HCT116 (cell line): Measurements from ENCODE around the gene PAX2. TPM values are rescaled to one million over a fixed set of nuclear protein-coding genes. Genes with fewer than 3 reads are reported as not detected.

Source experiments
- ATAC-seq: fragments of 200-7000 bp; cut with Tn5 transposase; 2 replicates; pipeline ENCODE4 v1.9.1; 2020; ENCODE audit warnings: mild to moderate bottlenecking, moderate library complexity
- BruUV-seq: library from RNA; stranded (reverse); fragments of 400-500 nt; replicated peaks from 2 replicates; lab custom pipeline; 2021; lab: Mats Ljungman, UMichigan
- CTCF ChIA-PET: fragments of 300-600 bp; sonication (Branson Sonifier 250); formaldehyde crosslinking; loops from one replicate; lab custom pipeline; 2021; ENCODE audit warnings: antibody characterized with exemption; lab: Charles Lee
- POLR2A ChIA-PET: fragments of 300-600, 350-600 bp; sonication (Branson Sonifier 250); formaldehyde crosslinking; loops from one replicate; lab custom pipeline; 2021; ENCODE audit warnings: antibody characterized with exemption; lab: Charles Lee
- RAD21 ChIA-PET, 2 experiments: fragments of 300-600 bp; sonication (Branson Sonifier 250); formaldehyde crosslinking; loops; one replicate each; lab custom pipeline; 2023; ENCODE audit warnings: low total read pairs in 2 of 2; ENCODE audit not compliant: uncharacterized antibody in 2 of 2, unreplicated experiment in 2 of 2, low non-redundant PET in 1 of 2; lab: Charles Lee
- DNase-seq: peaks from one replicate; pipeline ENCODE4 v3.0.0-alpha.2; 2010; ENCODE audit warnings: low read depth, low spot score
- H2AFZ ChIP-seq: fragments of 200-600 bp; shearing (Covaris generic), sonication (generic); 2 replicates; pipeline ENCODE4 v1.6.1; 2017; ENCODE audit warnings: low read depth, mixed run types, mixed read lengths, antibody characterized with exemption, low read length; ENCODE audit not compliant: poor library complexity, severe bottlenecking
- H3K27ac ChIP-seq: 2 replicates; pipeline ENCODE4 v1.5.1; 2012; ENCODE audit warnings: low read depth, low read length
- H3K27me3 ChIP-seq: fragments of 200-600 bp; sonication (generic); 2 replicates; pipeline ENCODE4 v1.6.1; 2016; ENCODE audit warnings: mixed run types, low read length, mixed read lengths; ENCODE audit not compliant: insufficient read depth
- H3K36me3 ChIP-seq, 2 experiments: fragments of 200-500 bp in 1 of 2; fragments of 200-600 bp in 1 of 2; sonication (Bioruptor generic) in 1 of 2; sonication (generic) in 1 of 2; 2 replicates each; pipeline versions ENCODE4 v1.5.1 to v1.6.1; 2014 to 2016; ENCODE audit warnings: low read length in 2 of 2, inconsistent platforms in 1 of 2, mixed read lengths in 1 of 2, mixed run types in 1 of 2; ENCODE audit not compliant: insufficient read depth in 2 of 2, control insufficient read depth in 1 of 2
- H3K4me1 ChIP-seq, 2 experiments: fragments of 200-600 bp in 1 of 2; sonication (generic) in 1 of 2; 2 replicates each; pipeline versions ENCODE4 v1.5.1 to v1.6.1; 2012 to 2017; ENCODE audit warnings: low read length in 2 of 2, inconsistent platforms in 1 of 2, mild to moderate bottlenecking in 1 of 2, mixed read lengths in 1 of 2, mixed run types in 1 of 2, moderate library complexity in 1 of 2; ENCODE audit not compliant: insufficient read depth in 2 of 2, control insufficient read depth in 1 of 2
- H3K4me2 ChIP-seq: fragments of 200-600 bp; sonication (generic); 2 replicates; pipeline ENCODE4 v1.6.1; 2017; ENCODE audit warnings: mixed run types, low read length, mixed read lengths
- H3K4me3 ChIP-seq, 2 experiments: fragments of 200-600 bp in 1 of 2; sonication (generic) in 1 of 2; replicated peaks in 1 of 2; 2 replicates each; pipeline ENCODE4 v1.5.1; 2011 to 2016; ENCODE audit warnings: low read length in 2 of 2, control low read depth in 1 of 2, low read depth in 1 of 2, mild to moderate bottlenecking in 1 of 2, mixed read lengths in 1 of 2, mixed run types in 1 of 2
- H3K79me2 ChIP-seq: fragments of 200-600 bp; sonication (generic); 2 replicates; pipeline ENCODE4 v1.6.1; 2017; ENCODE audit warnings: mild to moderate bottlenecking, mixed run types, low read length, moderate library complexity, mixed read lengths; ENCODE audit not compliant: insufficient read depth
- H3K9ac ChIP-seq: fragments of 200-600 bp; sonication (generic); 2 replicates; pipeline ENCODE4 v1.6.1; 2016; ENCODE audit warnings: low read length, mixed read lengths
- H3K9me2 ChIP-seq: fragments of 200-600 bp; sonication (generic), shearing (Covaris generic); 2 replicates; pipeline ENCODE4 v1.6.1; 2017; ENCODE audit warnings: mixed run types, mild to moderate bottlenecking, moderate library complexity; ENCODE audit not compliant: insufficient read depth
- H3K9me3 ChIP-seq, 2 experiments: fragments of 200-500 bp in 1 of 2; fragments of 200-600 bp in 1 of 2; sonication (Bioruptor generic) in 1 of 2; sonication (generic) in 1 of 2; 2 replicates each; pipeline ENCODE4 v1.6.1; 2014 to 2017; ENCODE audit warnings: low read length in 2 of 2, mixed read lengths in 2 of 2, inconsistent platforms in 1 of 2, low read depth in 1 of 2, mild to moderate bottlenecking in 1 of 2, mixed run types in 1 of 2, moderate library complexity in 1 of 2; ENCODE audit not compliant: control insufficient read depth in 1 of 2, insufficient read depth in 1 of 2
- H4K20me1 ChIP-seq: fragments of 200-600 bp; sonication (generic), shearing (Covaris generic); 2 replicates; pipeline ENCODE4 v1.6.1; 2017; ENCODE audit warnings: mixed run types, mild to moderate bottlenecking, moderate library complexity; ENCODE audit not compliant: insufficient read depth
- ATF3 ChIP-seq: IDR thresholded peaks from 2 replicates; pipeline ENCODE4 v1.6.1; 2012
- CBX3 ChIP-seq: IDR thresholded peaks from 2 replicates; pipeline ENCODE4 v1.6.1; 2012; ENCODE audit warnings: low read depth
- CEBPB ChIP-seq: IDR thresholded peaks from 2 replicates; pipeline ENCODE4 v1.6.1; 2012; ENCODE audit warnings: low read depth
- ELF1 ChIP-seq: IDR thresholded peaks from 2 replicates; pipeline ENCODE4 v1.6.1; 2012; ENCODE audit warnings: low read depth, borderline replicate concordance
- EZH2 ChIP-seq: fragments of 200-600 bp; sonication (generic); IDR thresholded peaks from 2 replicates; pipeline ENCODE4 v1.6.1; 2017; ENCODE audit warnings: antibody characterized with exemption, mixed run types
- FOSL1 ChIP-seq: IDR thresholded peaks from 2 replicates; pipeline ENCODE4 v1.6.1; 2012; ENCODE audit warnings: low read depth
- JUND ChIP-seq: IDR thresholded peaks from 2 replicates; pipeline ENCODE4 v1.6.1; 2012
- MAX ChIP-seq: IDR thresholded peaks from 2 replicates; pipeline ENCODE4 v1.6.1; 2012
- POLR2AphosphoS5 ChIP-seq: IDR thresholded peaks from 2 replicates; pipeline ENCODE4 v1.6.1; 2011; ENCODE audit warnings: mild to moderate bottlenecking, low read depth, low read length, moderate library complexity
- SIN3A ChIP-seq: IDR thresholded peaks from 2 replicates; pipeline ENCODE4 v1.6.1; 2012; ENCODE audit warnings: low read depth
- SP1 ChIP-seq: IDR thresholded peaks from 2 replicates; pipeline ENCODE4 v1.6.1; 2012; ENCODE audit warnings: low read depth
- SRF ChIP-seq: IDR thresholded peaks from 2 replicates; pipeline ENCODE4 v1.6.1; 2012; ENCODE audit warnings: low read depth
- TCF7L2 ChIP-seq: IDR thresholded peaks from 2 replicates; pipeline ENCODE4 v1.7.0; 2011; ENCODE audit warnings: borderline replicate concordance, inconsistent platforms; ENCODE audit not compliant: insufficient read depth, insufficient read length; ENCODE audit errors: extremely low read depth
- ZNF274 ChIP-seq: fragments of 200-500 bp; sonication (Bioruptor generic); IDR thresholded peaks from 2 replicates; pipeline ENCODE4 v1.6.1; 2014; ENCODE audit warnings: mild to moderate bottlenecking, low read depth, low read length, inconsistent platforms
- intact Hi-C: fragments of 100-400 bp; cut with micrococcal nuclease; formaldehyde crosslinking; loops from 2 replicates; pipeline ENCODE4 v1.10.0; 2022
- total RNA-seq: library from RNA; stranded (reverse); gene quantifications from one replicate; pipeline ENCODE4 v1.2.1, GENCODE V29; 2021; ENCODE audit not compliant: unreplicated experiment

PAX2 gene
- total RNA-seq, 1 experiment from 2014 or later = 5.0 TPM

GRCh38 chr10:100697070-100697469 lies 48.3 kb upstream of the PAX2 start:
- no peak overlapping the region for H3K9ac ChIP-seq
- H3K4me3 ChIP-seq = no peak overlapping the region
- no peaks in the 10 kb centered on the region for H4K20me1 ChIP-seq
- H3K36me3 ChIP-seq = no peaks in the 10 kb centered on the region
- ChIA-PET POLR2A (no interaction called here), CTCF (no interaction called here), RAD21 (interaction anchor here in 1 of 2 experiments (1.4 kb wide), 1 partner anchor 181 kb away, joined by 3 read pairs; no protein-coding TSS in a partner anchor)
- no peak overlapping the region for H2AFZ ChIP-seq
- peak; percentile 26; the same call in 1 of the 2 replicates for TF ChIP-seq CEBPB
- peak; percentile 72 for TF ChIP-seq JUND
- no peak for TF ChIP-seq ZNF274
- TF ChIP-seq FOSL1 = peak; percentile 72
- TF ChIP-seq SRF = peak; percentile 25; the same call in 1 of the 2 replicates
- peak; percentile 51; the same call in 1 of the 2 replicates for TF ChIP-seq SIN3A
- TF ChIP-seq ATF3 = peak; percentile 50; the same call in 1 of the 2 replicates
- TF ChIP-seq TCF7L2 = peak; percentile 94
- TF ChIP-seq SP1 = peak; percentile 48; the same call in 1 of the 2 replicates
- no peak for TF ChIP-seq EZH2
- peak; percentile 44; the same call in 1 of the 2 replicates for TF ChIP-seq MAX
- TF ChIP-seq POLR2AphosphoS5 = peak; percentile 34; the same call in 1 of the 2 replicates
- peak; percentile 92; the same call in 1 of the 2 replicates for TF ChIP-seq CBX3
- no peak for TF ChIP-seq ELF1
- BruUV-seq = no TSS peak
- no peaks in the 10 kb centered on the region for H3K9me3 ChIP-seq
- no peak overlapping the region for H3K27ac ChIP-seq
- intact Hi-C loops = no loop called here
- H3K27me3 ChIP-seq = no peaks in the 10 kb centered on the region; the same call in 1 of the 2 replicates
- no peaks in the 10 kb centered on the region for H3K9me2 ChIP-seq
- no peaks in the 10 kb centered on the region for H3K79me2 ChIP-seq
- ATAC-seq = peak; percentile 91
- peak; percentile 80 for DNase-seq
- H3K4me1 ChIP-seq = peaks cover 13 to 15% of the 10 kb centered on the region in 2 experiments
- peak overlapping the region; percentile 43 for H3K4me2 ChIP-seq
